ENCODE data around the gene SMIM38.

Gene SMIM38

GRCh38 chr11:69155302-69156234 is at the start of gene SMIM38:
TSS of gene SMIM38 (plus strand) at chr11:69155935. CDS start at chr11:69157847, 1,912 bp downstream.
- DNase-seq (ENCODE audit: low read depth), result no peak

GRCh38 chr11:69106031-69106811 is 49.5 kb upstream of the SMIM38 start:
- DNase-seq (ENCODE audit: low read depth), result no peak

- no peak for DNase-seq (ENCODE audit: low read depth)
Observed at GRCh38 chr11:69107413-69107812, 48.3 kb upstream of the SMIM38 start.

GRCh38 chr11:69108030-69108429 is 47.7 kb upstream of the SMIM38 start:
- no peak for DNase-seq (ENCODE audit: low read depth)

GRCh38 chr11:69108559-69108958 is 47.2 kb upstream of the SMIM38 start:
- no peak for DNase-seq (ENCODE audit: low read depth)

- no peak for DNase-seq (ENCODE audit: low read depth)
Observed at GRCh38 chr11:69109101-69109500, 46.6 kb upstream of the SMIM38 start.

GRCh38 chr11:69110451-69110850 is 45.3 kb upstream of the SMIM38 start:
- no peak for DNase-seq (ENCODE audit: low read depth)

- DNase-seq (ENCODE audit: low read depth), result no peak
Observed at GRCh38 chr11:69111624-69112542, 43.9 kb upstream of the SMIM38 start.

- DNase-seq (ENCODE audit: low read depth), result no peak
Observed at GRCh38 chr11:69113226-69113625, 42.5 kb upstream of the SMIM38 start.

- no peak for DNase-seq (ENCODE audit: low read depth)
Observed at GRCh38 chr11:69113646-69114340, 41.9 kb upstream of the SMIM38 start.

- no peak for DNase-seq (ENCODE audit: low read depth)
Observed at GRCh38 chr11:69114362-69114761, 41.4 kb upstream of the SMIM38 start.

- no peak for DNase-seq (ENCODE audit: low read depth)
Observed at GRCh38 chr11:69114811-69115523, 40.8 kb upstream of the SMIM38 start.

GRCh38 chr11:69115586-69116560 is 39.9 kb upstream of the SMIM38 start:
- DNase-seq (ENCODE audit: low read depth), result no peak

GRCh38 chr11:69116671-69117070 is 39.1 kb upstream of the SMIM38 start:
- DNase-seq (ENCODE audit: low read depth), result no peak

GRCh38 chr11:69119190-69119589 is 36.5 kb upstream of the SMIM38 start:
- no peak for DNase-seq (ENCODE audit: low read depth)

- DNase-seq (ENCODE audit: low read depth), result no peak
Observed at GRCh38 chr11:69120096-69120875, 35.4 kb upstream of the SMIM38 start.

GRCh38 chr11:69121021-69121420 is 34.7 kb upstream of the SMIM38 start:
- no peak for DNase-seq (ENCODE audit: low read depth)

GRCh38 chr11:69121621-69122325 is 34.0 kb upstream of the SMIM38 start:
- DNase-seq (ENCODE audit: low read depth), result no peak

Data from iris pigment epithelial cell (primary cell).